GM21447 (cell line): ENCODE data around the gene DYNC1I1.

Experiments
- ATAC-seq: cut with Tn5 transposase; IDR thresholded peaks from one replicate; pipeline ENCODE4 v1.9.1; 2021; ENCODE audit not compliant: unreplicated experiment

Gene DYNC1I1

DNA sequence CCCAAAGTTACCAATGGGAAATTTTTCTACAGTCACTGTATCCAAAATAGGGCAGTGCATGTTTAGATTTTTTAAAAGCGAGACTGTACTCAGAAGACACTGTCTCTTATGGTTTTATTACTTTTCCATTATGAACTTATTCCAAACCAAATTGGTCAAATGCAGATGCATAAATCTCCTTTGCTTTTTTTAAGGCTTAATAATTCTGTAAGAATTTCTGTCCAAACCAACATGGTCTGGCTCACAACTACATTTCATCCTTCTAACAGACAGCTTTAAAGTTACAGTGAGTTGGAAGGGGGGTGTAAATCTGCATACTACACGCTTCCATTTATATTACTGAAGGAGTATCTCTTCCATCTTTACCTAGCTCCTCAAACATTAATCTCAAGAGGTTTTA lies 350.4 kb downstream of the DYNC1I1 start:
- no peak for ATAC-seq

DNA sequence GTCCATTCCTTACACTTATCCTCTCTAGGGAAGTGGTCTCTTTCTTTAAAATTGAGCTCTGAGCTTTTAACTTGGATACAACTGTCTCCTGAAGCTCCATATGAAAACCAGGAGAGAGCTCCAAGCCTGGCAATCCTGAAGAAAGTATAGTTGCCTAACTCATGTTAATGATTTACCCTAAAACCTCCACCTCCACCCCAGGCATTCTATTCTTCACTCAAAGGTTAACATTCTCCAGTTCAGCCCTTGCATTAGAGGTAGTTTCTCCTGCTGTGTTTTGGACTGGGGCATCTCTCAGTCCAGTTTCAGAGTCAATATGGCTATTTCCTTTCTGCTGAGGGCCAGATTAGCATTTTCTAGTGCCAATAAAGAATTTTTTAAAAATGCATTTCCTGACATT lies 354.0 kb downstream of the DYNC1I1 start:
- no peak for ATAC-seq

DNA sequence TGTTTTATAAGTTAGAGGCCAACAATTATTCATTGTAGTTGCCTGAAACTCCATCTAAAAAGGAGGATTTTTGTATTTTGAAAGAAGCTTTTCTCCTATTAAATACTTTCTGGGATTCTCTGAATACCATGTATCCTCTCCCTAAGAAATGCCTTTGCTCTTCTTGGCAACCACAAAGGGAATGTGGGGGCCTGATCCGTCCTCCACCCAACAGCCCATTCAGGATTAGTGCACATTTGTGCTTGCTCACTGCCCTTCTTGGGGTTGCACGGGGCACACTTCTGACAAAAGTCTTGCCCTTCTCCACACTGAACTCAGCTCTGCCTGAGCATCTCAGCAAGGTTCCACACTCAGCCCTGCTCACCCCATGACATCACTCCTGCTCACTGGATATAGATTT lies 355.4 kb downstream of the DYNC1I1 start:
- ATAC-seq = no peak

DNA sequence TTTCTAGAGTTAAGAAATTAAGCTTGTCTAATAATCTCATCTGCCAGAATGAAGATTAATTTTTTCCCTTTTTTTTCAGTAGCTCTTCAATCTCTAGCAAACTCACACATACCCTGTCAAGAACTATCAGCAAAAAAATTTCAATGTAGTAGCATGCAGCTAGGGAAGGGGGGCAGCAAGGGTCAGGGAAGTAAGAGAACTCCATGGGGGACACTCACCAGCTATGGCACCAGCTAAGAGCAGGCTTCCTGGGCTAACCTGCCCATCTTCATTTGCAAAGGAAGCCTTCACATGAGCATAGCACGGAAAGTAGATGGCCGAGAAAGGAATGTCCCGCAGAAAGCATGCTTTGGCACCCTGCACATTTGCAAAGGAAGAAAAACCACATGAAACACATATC lies 359.2 kb downstream of the DYNC1I1 start:
- ATAC-seq = no peak

DNA sequence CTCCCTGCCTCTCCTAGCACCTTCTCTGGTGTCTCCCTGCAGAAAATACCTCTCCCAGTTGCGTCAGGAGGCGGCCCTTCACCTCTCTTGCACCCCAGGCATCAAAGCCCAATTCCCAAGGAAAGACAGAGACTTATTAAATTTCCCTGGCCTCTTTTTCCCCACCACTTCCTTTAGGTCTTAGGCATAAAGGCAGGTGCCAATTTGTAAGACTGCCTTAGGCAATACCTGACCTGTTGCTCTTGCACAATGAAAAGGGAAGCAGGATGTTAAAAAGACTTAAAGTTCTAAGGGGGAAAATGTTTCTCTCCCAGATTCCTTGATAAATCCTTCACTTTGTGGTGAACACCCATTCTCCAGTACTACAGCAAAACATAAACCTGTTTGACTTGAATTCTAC lies 362.9 kb downstream of the DYNC1I1 start:
- no peak for ATAC-seq

DNA sequence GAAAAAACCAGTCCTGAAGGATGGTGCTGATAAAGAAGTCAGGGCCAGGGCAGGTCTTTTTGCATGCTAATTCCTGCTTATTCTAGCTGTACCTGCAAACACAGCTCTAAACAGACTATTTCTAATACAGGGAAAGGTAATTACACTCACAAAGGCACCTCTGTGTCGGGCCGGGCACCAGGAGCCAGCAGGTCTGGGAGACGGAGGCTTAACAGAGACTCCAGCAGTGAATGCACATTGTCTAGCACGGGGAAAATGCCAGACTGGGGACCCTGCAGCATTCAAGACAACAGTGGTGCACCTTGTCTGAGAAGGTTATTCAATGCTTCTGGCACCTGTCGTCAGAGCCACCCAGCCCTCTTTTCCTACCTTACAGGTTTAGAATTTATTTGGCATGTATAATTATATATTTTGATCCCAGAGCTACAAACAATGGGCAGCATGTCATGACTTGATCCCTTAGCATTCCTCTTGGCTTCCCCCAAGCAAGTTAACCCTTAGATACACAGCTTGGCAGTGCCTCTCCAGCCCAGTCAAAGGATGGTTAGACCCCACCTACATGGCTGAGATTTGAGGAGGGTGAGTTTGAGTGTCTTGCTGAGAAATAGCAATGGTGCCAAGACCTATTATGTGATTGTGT lies 364.4 kb downstream of the DYNC1I1 start:
- ATAC-seq = no peak

DNA sequence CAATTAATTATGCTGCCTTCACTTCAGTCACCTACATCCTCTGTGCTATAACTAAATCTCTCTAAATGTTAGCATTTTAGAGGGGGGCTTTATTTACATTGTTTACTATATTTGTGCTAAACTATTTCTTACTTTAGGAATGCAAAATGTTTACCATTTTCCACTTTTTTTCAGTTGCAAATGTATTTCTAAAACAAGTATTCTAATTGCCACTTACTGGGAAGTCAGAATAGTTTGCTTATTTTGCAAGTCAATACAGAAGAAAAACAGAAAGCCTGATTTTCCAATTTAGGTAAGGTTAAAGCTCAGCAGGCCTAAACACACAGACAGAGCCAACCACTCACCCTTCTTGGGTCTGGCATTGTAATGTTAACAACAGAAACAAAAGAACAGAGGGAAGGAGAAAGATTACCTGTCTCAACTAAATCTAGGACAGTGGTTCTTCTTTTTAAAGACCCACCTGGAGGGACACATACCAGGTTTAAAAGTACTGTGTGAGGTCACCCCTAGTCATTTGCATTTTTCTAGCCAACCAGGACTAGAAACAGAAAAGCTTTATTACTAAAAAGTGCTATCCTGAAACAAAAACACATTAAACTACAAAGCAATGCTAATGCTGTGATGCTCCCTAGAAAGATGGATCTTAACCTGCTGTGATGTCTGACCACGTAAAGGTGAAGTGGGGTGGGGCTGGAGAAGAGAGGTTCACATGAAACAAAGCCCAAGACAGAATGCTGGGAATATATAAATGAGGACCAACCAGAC lies 371.3 kb downstream of the DYNC1I1 start:
- no peak for ATAC-seq

DNA sequence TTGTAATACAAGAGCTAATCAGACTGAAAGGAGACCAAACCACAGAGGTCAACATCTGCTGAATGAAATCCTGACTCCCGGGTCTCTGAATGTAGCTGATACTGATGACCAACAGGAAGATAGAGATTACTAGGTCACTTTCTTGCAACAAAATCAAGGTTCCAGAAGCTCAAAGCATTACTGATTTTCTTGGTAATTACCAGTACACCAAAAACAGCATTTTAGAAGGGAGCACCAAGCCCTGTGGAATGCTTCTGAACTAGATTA lies 371.8 kb downstream of the DYNC1I1 start:
- no peak for ATAC-seq
